ENCODE results near the gene CCR5AS.

GRCh38 chr3:46405301-46406019, 1.4 kb downstream of the CCR5AS start:
- TF ChIP-seq CTCF (IDR thresholded peaks at IDR 0.05) (no peak), POLR2AphosphoS5 (IDR thresholded peaks at IDR 0.05) (peak; percentile 16)

All from prostate gland (tissue), 2 donors.